Posterior vena cava (tissue), 2 donors: ENCODE results near the gene CDKL1. TPM values are rescaled to one million over a fixed set of nuclear protein-coding genes. Genes with fewer than 3 reads are reported as not detected.
"Not testable (repeated sequence)": the region's sequence is repeated elsewhere in the genome, so short reads cannot be mapped to it uniquely, and the experiment has no call there.

Experiments used
- DNase-seq: peaks from one replicate; pipeline ENCODE4 v3.0.0-alpha.2; 2020; ENCODE audit warnings: low spot score
- intact Hi-C, 2 donors: fragments of 100-400 bp; cut with DNase I; formaldehyde crosslinking; loops; one replicate each; pipeline versions ENCODE4 v1.14.1 to v1.14.2; 2022 to 2023
- total RNA-seq, 2 donors: library from RNA; stranded (reverse); fragmentation: NEBNext Ultra II Directional; extraction: Animal tissue kit (Norgen Biotek cat#: 25700); gene quantifications; one replicate each; pipeline ENCODE4 v1.2.1, GENCODE V29; 2021
- donor health status: DM: yes; HTN: yes; CAD: no.
- donor health status: DM: yes; HTN: yes; CAD: no.

CDKL1 gene
- total RNA-seq, 2 donors from 2014 or later = 10.2 to 17.4 TPM

DNA sequence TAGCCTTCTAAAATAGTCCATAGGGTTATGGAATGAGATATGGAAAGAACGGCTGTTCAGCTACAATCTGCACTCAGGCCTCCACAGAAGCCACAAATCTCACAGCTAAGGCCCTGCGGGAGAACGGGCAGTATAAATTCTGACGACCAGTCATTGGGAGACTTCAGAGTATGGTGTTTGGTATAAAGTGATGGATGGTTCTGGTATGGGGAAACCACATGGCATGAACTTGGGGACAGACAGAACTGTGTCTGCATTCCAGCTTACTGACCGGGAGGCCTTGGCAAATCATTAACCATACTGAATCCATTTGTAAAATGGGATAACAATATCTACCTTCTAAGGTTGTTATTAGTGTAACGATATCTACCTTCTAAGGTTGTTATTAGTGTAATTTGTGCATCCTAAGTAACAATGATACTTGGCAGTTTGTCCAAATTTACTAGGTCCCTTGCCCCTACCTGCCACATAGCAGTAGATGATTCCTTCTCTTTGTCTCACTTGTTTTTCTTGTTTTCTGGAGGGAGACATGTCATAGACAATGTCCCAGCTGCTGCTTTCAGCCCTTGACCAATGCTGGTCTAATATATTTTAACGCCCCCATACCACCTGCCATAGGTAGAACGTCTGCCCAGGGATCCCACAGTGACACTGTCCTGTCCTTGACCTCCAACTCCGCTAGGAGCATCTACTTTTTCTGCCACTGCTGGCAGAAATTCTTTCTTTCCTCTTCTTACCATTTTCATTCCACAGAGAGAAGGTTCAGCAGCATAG lies 6.8 kb downstream of the CDKL1 start:
- no peak for DNase-seq
- intact Hi-C loops = loop anchor here (10.0 kb wide), 2 partner anchors 45 to 55 kb away; no protein-coding TSS in a partner anchor

- intact Hi-C loops = no loop called here
- no peak for DNase-seq
Measured at GRCh38 chr14:50388256-50388931, 8.3 kb downstream of the CDKL1 start.

- no peak for DNase-seq
- intact Hi-C loops = no loop called here
Measured at GRCh38 chr14:50387548-50387947, 9.1 kb downstream of the CDKL1 start.

DNA sequence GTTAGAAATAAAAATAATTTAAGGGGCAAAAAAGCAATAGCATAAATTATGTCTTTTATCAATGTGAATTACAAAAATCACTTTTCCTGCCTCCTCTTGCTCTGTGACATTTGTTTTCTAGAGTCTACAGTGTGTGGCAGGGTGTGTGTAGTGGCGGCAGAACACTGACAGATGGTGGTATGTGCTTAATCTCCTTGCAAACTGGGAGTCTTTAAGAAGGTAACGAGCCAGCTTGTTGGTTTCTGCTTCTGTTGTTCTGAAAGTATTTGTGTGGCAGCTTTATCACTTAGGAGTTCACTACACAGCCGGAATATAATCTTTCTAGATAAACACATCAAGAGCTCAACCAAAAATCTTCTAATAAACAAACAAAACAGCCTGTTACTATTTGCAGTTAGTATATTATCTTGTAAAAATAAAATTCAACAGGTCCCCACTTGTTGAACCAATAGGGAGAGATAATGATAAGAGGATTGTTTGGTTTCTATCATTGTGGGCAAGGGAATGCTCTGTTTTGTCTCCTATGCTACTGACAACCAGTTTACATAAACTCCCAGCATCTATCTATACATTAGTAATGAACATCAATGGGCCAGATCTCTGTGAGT lies 13.0 kb downstream of the CDKL1 start:
- intact Hi-C loops = no loop called here
- DNase-seq = no peak

GRCh38 chr14:50381823-50382287 lies 14.8 kb downstream of the CDKL1 start:
- intact Hi-C loops = no loop called here
- no peak for DNase-seq

- intact Hi-C loops = no loop called here
- no peak for DNase-seq
Measured at GRCh38 chr14:50381008-50381407, 15.7 kb downstream of the CDKL1 start.

GRCh38 chr14:50380455-50380854 lies 16.2 kb downstream of the CDKL1 start:
- no peak for DNase-seq
- intact Hi-C loops = no loop called here

DNA sequence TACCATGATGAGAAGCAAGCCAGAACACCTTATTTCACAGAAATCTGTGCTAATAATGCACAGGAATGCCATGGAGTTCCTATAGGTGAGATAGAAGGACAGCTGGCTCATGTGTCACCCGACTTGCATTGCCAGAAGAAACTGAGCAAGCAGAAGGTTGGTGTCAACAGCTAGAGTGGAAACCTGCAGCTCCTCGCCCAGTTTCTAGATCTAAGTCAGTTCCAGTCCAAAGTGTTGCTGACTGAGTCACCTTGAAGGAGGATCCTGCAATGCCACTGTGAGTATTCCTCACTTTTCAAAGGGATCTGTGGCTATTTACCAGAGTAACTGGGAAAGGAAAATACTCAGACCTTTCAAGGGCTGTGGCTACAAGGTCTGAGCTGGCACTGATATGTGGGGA lies 17.1 kb downstream of the CDKL1 start:
- intact Hi-C loops = no loop called here
- DNase-seq = no peak

- intact Hi-C loops = no loop called here
- no peak for DNase-seq
Measured at GRCh38 chr14:50377550-50378085, 19.1 kb downstream of the CDKL1 start.

DNA sequence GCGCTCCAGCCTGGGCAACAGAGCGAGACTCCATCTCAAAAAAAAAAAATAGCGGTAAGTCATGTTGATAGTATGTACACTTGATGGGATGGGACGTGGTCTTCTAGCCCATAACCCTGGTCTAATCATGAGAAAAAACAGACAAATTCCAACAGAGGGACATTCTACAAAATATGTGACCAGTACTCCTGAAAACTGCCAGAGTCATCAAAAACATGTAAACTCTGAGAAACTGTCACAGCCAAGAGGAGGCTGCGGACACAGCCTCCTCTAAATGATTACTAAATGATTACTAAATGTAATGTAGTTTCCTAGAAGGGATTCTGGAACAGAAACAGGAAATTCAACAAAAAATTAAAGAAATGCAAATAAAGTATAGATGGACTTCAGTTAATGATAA lies 20.9 kb downstream of the CDKL1 start:
- intact Hi-C loops = no loop called here
- DNase-seq = no peak

GRCh38 chr14:50373959-50374358 lies 22.7 kb downstream of the CDKL1 start:
- no peak for DNase-seq
- intact Hi-C loops = no loop called here

- DNase-seq = no peak
- intact Hi-C loops = loop anchor here (2.0 kb wide), 2 partner anchors 23 to 63 kb away; no protein-coding TSS in a partner anchor
Measured at GRCh38 chr14:50371546-50371945, 25.1 kb downstream of the CDKL1 start.

DNA sequence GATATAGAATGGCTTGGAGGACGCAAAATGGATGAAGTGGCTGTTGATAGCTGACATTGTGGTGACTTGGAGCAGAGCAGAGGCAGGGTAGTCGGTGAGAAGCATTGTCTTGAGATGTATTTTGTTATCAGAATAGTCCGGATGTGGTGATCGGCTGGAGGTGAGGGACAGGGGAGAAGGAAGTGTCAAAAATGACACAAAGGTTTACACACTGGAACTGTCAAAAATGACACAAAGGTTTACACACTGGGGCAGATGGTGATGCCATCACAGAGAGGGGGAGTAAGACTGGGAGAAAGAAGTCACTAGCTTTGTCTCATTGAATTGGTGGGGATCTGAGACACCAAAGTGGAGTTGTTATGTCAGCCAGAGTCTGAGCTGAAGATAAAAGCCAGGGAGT lies 30.1 kb downstream of the CDKL1 start:
- intact Hi-C loops = no loop called here
- DNase-seq = no peak

DNA sequence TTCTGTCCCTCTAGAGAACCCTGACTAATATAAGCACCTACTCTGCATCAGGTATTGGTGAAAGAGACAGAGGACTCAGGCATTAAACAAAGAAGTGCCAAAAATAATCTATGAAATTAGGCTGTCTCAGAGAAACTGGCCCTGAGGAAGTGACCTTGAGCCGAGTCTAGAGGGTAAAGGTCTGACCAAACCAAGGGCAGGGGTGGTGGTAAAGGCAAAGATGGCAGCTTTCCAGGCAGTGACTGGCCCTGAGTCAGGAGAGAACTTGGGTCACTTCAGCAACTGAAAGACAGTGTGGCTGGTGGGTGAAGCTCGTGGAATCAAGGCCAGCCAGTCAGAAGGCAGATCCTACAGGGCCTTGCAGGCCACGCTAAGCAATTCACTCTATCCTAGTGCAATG lies 30.6 kb downstream of the CDKL1 start:
- intact Hi-C loops = no loop called here
- no peak for DNase-seq

DNA sequence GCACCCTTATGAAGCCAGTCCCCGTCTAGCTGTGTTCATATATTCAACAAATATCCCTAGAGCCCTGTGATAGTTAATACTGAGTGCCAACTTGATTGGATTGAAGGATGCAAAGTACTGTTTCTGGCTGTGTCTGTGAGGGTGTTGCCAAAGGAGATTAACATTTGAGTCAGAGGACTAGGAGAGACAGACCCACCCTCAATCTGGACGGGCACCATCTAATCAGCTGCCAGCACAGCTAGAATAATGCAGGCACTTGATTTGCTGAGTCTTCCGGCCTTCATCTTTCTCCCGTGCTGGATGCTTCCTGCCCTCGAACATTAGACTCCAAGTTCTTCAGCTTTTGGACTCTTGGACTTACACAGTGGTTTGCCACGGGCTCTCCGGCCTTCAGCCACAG lies 31.1 kb downstream of the CDKL1 start:
- intact Hi-C loops, DNase-seq: not testable (repeated sequence)

- intact Hi-C loops = no loop called here
- DNase-seq = no peak
Measured at GRCh38 chr14:50364792-50365191, 31.9 kb downstream of the CDKL1 start.

GRCh38 chr14:50363714-50364111 lies 33.0 kb downstream of the CDKL1 start:
- DNase-seq = no peak
- intact Hi-C loops = no loop called here

DNA sequence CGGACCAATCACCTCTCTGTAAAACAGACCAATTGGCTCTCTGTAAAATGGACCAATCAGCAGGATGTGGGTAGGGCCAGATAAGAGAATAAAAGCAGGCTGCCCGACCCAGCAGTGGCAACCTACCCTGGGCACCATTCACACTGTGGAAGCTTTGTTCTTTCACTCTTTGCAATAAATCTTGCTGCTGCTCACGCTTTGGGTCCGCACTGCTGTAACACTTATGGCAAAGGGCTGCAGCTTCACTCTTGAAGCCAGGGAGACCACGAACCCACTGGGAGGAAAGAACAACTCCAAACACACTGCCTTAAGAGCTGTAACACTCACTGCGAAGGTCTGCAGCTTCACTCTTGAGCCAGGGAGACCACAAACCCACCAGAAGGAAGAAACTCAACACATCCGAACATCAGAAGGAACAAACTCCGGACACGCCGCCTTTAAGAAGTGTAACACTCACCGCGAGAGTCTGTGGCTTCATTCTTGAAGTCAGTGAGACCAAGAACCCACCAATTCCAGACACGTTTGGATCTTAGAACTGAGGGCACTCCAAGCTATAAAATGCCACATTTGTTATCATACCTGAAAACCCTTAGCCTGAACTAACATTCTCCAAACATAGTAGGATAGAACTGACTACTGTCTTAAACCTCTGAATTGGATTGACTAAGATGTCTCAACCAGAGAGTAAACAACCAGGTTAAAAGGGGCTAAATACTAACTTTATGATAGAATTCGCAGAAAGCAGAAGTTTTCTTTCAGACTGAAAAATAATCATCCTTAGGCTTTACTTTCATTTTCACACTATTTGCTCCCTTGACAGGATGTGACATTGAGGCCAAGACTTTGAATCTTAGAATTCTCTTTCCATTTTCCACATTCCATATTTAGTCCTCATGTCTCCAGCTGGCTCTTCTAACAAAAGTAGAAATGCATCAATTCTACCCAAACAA lies 33.6 kb downstream of the CDKL1 start:
- no peak for DNase-seq
- intact Hi-C loops = no loop called here
